COLO668 (cell line): ENCODE measurements around the gene FUT3.
A peak's percentile ranks its signal among the peaks of the same experiment; 100 is the strongest.

ENCODE experiments used
- DNase-seq: peaks from one replicate; lab custom pipeline; 2025; ENCODE audit not compliant: unreplicated experiment; lab: John Stamatoyannopoulos, UW

Gene FUT3

DNA sequence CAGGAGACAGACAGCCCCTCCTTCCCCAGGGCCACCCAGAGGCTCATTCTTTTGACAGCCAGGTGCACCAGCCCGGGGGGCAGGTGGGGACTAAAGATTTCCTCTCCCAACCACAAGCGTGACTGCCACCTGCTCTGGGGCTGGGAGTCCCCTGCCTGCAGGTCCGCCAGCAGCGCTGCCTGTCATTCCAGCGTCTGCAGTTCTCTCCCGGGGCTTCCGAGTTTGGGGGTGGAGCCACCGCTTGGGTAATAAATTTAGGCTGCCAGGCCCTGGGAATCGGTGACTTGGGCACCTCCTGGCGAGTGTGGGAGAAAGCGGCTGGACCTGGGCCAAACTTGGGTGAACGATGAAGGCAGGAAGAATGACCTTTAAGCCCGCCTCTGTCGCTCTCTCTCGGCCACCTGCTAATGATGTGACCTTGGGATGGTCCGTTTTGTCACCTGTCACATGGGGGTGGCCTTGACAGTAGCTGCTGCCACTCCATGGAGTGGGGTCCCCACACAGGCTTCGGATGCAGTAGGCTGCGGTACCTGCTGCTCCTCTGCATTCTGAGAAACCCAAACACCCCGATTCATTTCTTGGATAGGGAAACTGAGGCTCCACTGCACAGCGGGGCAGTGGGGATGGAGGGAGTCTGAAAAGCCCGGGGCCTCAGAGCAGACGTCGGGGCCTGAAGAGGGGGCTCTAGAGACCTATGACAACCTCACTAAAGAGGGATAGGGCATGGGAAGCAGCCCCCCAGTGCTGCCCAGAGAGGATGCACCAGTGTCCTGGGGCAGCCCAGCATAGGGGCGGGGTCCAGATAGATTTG, 24.5 kb downstream of the FUT3 start:
- peak; percentile 99 for DNase-seq

DNA sequence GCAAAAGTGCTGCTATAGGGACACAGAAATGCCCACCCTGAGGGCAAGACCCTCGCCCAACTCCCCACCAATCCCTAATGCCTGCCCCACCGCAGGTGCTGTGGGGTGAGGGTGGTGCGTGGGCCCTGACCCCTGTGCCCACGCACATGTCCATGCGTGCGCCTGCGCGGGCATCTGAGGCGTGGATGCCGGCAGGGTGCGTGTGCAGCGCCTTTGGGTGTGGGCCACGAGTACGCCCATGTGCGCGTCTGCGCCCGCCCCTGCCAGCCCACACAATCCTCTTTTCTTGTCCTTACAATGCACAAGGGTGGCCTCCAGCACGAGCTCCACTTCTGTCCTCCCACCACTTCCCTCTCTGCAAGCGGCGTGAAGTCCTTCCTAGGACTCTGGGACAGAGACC, 26.1 kb downstream of the FUT3 start:
- no peak for DNase-seq

DNA sequence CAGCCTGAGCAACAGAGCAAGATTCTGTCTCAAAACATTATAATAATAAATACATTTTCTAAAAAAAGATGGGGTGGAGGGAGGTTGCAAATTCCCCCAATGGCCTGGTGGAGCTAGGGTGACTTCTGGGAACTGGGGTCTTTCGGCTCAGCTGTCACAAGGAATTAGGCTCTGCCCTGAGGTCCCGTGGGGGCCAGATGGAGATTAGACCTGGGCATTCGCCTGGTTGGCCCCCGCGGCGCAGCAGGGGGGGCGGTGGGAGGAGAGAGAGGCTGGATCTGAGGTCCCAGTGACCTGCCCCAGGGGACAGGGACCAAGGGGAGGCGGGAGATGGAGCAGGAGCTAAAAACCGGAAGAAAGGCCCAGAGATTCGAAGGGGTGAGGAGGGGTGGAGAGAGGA, 26.5 kb downstream of the FUT3 start:
- DNase-seq: no peak

DNA sequence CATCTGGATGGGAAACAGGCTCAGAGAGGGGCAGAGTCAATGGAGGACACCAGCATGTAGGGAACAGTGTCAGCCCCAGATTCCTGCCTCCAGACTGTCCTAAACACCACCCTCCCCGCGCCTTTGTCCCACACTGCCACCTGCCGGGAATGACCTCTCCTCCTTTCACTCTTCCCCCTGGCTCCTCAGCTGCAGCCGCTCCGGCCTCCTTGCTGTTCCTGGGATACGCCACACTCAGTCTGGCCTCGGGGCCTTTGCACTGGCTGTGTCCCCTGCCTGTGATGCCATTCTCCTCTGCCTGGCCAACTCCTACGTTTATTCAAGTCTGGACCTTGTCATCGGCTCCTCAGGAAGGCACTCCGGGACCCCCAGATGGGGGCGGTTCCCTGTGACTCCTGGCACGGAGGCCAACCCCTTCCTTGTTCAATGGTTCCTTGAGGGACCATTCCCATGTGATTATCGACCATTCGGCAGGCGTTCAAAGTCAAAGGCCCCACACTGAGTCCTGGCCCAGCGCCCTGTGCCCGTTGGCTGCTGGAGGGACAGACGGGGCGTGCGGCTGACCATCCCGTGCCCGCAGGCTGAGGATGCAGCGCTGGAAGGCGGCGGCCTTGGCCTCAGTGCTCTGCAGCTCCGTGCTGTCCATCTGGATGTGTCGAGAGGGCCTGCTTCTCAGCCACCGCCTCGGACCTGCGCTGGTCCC, 27.5 kb downstream of the FUT3 start:
- DNase-seq: peak; percentile 59

DNA sequence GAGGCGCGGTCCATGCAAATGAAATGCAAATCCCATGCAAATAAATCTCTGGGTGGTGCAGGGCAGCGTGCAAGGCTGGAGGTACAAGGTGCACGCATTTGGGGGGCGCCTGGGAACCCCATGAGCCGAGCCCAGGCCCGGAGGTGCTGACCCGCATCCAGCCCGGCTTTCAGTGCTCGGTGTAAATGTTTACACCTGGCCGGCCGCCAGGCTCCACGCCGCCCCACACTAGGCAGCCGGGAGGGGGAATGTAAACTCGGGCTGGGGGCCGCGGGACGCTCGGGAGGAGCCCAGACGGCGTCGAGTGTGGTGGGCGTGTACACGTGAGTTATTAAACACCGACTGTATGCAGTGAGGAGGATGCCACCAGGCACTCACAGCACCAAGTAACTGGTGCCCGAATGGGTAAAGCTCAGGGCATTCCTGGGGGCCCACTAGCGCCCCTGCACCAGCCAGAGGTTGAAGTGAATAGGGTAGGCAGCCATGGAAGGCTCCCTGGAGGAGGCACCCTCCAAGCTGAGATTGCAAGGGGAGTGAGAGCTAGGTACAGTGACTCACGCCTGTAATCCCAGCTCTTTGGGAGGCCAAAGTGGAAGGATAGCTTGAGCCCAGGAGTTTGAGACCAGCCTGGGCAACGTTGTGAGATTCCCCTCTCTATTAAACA, 28.9 kb downstream of the FUT3 start:
- DNase-seq: peak; percentile 47

DNA sequence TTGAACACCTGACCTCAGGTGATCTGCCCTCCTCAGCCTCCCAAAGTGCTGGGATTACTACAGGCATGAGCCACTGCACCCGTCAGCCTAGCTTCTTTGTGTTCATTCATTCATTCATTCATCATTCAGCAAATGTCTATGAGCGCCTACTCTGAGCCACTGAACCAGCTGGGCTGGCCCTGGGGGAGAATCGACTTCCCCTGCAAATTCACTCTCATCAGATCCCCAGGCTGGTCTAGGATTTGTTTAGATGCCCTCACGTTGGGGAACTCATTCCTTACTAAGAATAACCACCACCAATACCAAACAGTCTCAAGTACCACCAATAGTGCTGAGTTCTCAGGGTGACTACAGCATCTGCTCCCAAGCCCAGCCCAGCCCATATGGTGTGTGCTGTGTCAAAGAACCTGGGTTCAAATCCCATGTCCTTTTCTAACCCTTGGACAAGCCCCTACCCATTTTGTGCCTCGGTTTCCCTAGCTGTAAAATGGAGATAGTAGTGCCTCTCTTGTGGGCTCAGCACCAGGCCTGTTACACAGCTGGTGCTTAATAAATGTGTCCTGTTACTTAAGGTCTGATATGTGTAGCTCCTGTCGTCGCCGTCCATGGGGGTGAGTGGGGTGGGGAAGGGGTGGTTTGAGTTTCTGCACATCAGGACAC, 29.6 kb downstream of the FUT3 start:
- DNase-seq: no peak

DNA sequence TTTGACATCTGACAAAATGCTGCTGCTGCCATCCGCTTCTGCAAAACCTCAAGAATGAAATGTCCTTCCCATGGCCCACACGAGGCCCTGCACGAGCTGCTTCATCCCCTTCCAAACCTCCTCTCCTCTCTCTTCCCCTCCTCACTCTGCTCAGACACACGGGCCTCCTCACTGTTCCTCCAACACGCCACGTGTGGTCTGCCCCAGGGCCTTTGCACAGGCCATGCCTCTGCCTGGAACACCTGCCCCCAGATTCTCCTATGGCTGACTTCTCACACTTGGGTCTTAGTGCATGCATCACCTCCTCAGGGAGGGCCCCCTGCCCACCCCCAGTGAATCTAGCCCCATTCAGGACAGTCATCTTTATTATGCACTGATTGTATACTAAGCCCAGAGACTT, 30.5 kb downstream of the FUT3 start:
- no peak for DNase-seq

DNA sequence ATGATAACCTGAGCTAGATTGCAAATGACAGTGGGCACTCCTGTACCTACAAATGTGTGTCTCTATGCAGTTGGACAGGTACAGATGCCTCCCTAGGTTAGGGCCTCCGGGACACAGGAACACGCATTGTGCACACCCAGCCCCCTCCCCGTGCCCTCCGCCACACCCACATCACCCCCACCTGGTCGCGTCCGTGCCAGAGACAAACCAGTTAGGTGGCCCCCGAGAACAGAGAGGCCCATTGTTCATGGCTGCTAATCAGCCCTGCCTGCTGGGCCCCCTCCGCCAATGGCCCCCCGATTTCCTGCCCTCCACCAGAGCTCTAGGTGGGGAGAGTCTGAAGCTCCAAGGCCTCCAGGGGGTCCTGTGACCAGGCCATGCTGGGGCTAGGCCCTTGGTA, 32.7 kb downstream of the FUT3 start:
- no peak for DNase-seq

DNA sequence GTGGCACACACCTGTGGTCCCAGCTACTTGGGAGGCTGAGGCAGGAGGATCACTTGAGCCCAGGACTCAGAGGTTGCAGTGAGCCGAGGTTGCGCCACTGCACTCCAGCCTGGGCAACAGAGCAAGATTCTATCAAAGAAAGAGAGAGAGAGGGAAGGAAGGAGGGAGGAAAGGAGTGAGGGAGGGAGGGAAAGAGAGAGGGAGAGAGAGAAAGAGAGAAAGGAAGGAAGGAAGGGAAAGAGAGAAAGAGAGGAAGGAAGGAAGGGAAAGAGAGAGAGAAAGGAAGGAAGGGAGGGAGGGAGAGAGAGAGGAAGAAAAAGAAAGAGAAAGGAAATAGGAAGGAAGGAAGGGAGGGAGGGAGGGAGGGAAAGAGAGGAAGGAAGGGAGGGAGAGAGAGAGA, 34.0 kb downstream of the FUT3 start:
- no peak for DNase-seq

DNA sequence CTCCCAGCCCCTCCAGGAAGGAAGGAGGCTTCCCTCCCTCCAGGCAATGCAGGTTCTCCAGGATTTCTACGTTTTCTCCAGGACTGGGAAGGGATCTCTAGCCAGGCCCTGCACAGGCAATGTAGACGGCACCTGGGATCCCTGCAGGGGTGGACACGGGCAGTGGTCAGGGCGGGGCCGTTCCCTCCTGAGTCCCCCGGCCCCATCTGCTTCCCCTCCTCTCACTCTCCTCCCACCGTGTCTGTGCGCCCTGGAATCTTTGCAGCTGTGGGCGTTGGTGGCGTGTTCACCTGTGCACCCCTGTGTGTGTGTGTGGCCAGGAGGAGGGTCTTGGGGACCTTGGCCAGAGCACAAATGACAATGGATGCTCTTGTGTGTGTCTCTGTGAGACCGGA, 36.4 kb downstream of the FUT3 start:
- no peak for DNase-seq

DNA sequence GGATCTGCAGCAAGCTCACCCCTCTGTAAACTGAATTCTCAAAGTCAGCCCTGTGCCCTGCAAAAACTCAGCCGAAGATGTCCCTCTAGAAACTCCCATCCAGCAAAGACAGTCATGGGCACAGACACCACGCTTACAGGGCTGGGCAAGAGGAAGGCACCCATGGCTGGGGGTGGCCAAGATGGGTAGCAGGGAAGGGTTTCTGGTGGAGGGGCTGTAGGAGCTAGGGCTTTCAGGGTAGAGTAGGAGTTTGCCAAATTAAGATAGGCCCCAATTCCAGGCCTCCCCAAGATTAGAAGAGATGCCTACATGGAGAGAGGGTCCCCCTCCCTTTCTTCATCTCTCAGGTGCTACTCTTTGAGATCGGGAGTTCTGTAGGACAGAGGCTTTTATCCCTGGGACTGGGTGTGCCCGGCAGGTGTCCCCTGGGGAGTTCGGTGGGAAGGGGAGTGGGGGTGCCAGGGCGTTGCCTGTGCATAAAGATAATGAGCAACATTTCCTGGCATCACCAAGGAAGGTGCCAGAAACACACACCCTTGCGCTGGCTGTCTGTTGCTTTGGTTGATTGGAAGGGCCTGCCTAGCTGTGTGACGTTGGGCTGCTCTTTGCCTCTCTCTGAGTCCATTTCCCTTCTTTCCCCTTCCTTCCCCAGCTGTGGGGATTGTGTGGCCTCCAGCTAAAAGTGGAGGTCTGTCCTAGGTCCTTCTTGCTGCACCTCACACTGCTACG, 37.0 kb downstream of the FUT3 start:
- DNase-seq: no peak

DNA sequence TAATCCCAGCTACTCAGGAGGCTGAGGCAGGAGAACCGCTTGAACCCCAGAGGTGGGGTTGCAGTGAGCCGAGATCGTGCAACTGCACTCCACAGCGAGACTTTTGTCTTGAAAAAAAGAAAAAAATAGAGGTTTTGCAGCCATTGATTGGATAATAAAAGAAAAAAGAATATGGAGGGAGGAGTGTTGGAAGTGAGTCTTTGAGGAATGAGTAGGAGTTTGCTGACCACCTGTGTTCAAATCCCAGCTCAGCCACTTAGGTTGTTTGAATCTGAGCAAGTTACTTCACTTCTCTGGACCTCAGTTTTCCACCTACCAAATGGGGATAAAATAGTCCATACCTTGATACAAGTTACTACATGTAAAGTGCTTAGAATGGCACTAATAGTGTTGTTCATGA, 40.1 kb downstream of the FUT3 start:
- no peak for DNase-seq

DNA sequence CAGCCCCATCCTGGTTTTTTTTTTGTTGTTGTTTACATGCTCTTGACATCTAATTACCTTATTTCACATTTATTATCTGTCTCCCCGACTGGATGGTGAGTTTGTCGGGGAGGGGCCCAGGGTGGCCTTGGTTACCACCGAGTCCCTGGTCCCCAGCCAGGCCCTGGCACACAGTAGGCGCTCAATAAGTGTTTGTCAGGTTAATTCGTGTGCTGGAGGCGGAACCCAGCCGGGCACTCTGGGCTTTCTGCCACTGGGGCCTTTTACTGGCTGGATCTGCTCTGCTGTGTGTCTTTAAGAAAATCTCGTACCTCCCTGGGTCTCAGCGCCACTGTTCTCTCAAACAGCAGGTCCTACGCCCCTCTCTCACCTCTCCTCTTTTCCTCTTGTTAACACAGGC, 41.8 kb downstream of the FUT3 start:
- no peak for DNase-seq

DNA sequence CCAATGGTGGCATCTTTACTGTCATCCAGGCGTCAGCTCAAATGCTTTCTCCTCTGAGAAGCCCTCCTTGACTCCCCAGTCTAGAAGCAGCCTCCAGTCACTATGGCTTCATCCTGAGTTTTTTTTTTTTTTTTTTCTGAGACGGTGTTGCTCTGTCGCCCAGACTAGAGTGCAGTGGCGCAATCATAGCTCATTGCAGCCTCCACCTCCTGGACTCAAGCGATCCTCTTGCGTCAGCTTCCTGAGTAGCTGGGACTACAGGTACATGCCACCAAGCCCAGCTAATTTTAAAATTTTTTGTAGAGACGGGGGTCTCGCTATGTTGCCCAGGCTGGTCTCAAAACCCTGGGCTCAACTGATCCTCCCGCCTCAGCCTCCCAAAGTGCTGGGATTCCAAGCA, 42.2 kb downstream of the FUT3 start:
- DNase-seq: no peak

DNA sequence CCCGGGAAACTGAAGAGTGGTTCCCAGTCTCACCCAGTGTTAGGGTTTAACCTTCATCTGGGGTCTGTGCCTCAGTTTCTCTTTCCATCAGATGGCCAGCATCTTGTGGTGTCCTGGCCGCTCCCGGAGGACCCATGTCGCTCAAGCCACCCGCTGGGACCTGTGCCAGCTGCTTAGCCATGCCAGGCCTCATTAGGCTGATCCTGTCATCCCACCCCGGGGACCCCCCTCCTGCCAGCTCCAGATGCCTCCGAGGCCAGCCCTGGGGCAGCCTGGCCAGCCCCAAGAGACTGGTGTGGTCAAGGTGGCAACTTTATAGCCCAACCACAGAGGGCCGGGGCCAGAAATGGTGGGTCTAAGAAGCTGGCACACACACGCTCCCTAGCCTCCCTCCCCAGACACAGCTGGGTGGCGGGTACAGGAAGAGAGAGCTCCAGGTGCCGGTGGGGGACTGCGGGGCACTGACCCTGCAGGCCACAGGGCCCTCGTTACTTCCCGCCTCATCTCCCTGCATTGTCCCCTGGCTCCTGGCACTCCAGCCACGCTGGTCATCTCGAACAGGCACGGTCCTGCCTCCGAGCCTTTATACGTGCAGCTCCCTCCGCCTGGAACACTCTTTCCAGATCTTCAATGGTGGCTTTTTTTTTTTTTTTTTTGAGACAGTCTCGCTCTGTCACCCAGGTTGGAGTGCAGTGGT, 43.0 kb downstream of the FUT3 start:
- DNase-seq: no peak

DNA sequence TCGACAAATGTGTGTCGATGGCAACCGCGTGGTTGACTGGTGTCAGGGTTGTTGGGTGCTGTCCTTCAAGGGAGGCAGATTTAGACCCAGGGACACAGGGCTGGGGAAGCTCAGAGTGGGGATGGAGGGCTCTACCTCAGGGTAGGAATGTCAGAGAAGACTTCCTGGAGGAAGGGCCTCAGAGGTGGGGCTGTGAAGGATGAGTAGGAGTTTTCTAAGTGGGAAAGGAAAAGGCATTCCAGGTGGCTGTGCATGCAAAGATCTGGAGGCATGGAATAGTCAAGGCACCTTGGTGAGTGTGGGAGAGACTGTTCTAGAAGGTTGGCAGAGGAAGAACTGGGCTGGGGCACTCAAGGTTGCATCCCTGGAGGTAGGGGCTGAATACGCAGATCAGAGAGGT, 44.3 kb downstream of the FUT3 start:
- DNase-seq: no peak

DNA sequence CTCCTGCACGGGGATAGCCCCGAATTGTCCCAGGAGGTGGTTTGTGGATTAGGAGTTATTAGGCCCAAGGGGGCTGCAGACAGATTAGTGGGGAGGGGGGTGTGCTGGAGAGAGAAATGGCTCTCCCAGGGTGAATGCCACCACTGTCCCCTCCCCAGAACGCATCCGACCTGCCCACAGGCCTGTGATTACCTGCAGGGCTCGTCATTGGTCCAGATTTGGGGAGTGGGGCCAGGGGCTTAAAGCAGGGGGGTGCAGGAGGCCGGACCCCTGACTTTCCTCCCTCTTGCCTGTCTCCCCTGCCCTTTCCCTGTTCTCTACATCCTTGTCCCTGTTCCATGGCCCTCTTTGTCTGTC, 45.1 kb downstream of the FUT3 start:
- DNase-seq: no peak

DNA sequence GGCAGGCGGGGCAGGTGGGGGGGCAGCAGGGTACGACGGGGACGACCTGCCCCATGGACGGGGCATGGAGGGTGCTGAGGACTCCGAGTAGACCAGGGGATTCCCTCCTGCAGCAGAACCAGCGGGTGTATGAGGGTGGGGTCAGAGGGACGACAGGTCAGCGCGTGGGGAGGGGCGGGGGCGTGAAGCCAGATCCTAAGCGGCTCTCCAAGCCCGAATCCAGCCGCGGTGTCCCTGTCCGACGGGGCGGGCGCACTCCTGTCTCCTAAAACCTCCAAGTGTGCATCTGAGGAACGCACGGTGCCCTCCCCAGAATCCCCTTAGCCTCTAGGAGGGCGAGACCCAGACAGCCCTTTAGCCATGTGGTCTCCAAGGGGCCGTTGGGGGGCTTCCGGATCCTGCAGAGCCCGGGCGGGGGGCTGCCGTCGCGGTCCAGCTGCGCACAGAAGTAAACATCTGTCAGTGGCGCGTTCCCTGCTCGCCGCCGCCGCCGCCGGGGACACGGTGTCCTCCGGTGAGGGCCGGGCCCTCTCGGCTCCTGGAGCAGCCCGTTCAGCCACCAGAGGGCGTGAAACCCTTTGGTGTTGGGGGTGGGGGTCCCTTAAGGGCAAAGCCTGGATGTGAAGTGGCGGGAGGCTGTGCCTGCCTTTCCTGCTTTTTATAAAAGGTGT, 45.7 kb downstream of the FUT3 start:
- peak; percentile 87 for DNase-seq

DNA sequence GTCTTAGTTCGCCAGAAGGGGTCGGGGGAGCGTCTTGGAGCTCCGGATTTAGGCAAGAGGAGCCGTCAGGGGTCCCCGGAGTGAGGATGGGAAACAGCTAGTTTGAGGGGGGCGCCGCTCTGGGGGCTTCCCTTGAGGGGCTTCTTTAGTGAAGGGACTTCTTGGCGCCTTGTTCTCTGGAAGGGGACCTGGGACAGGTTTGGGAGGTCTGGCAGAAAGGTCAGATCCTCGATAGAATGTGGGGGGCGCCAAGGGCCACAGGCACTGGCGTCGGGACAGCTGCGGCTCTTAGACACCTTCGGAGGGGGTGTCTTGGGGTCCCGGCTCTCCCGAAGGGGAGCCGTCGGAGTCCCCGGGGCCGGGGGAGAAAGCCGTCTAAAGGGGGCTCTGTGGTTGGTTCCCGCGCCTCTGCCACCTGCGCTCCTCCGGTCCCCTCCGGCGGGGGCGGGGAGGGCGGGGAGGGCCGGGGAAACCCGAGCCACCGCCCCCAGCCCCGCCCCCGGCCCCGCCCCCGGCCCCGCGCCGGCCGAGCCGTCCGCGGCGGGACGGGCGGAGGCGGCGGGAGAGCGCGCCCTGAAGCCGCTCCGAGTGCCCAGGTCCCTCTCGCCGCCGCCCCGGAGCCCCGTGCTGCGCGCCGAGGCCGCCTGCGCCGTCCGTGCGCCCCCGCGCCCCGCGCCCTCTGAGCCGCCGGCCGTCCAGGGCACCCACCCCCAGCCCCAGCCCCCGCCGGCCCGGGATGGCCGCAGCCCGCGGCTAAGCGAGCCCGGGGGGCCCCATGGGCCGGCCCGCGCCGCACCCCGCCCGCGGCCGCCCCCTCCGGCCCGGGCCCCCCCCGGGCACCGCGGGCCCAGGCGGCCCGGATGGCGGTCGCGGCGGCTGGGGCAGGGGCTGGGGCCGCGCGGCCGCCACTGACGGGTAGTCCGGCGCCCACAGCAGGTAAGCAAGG, 46.5 kb downstream of the FUT3 start, which contains the start of gene NRTN:
Gene NRTN (plus strand): TSS at position 552 of the 946 bp plus-strand sequence. CDS start 19,099 bp downstream, outside the sequence.
- peak; percentile 69 for DNase-seq
